HCT116 (cell line): ENCODE measurements around the gene PRKG2. TPM values are rescaled to one million over a fixed set of nuclear protein-coding genes. Genes with fewer than 3 reads are reported as not detected.

Source experiments
- ATAC-seq: fragments of 200-7000 bp; cut with Tn5 transposase; 2 replicates; pipeline ENCODE4 v1.9.1; 2020; ENCODE audit warnings: mild to moderate bottlenecking, moderate library complexity
- BruUV-seq: library from RNA; stranded (reverse); fragments of 400-500 nt; replicated peaks from 2 replicates; lab custom pipeline; 2021; lab: Mats Ljungman, UMichigan
- CTCF ChIA-PET: fragments of 300-600 bp; sonication (Branson Sonifier 250); formaldehyde crosslinking; loops from one replicate; lab custom pipeline; 2021; ENCODE audit warnings: antibody characterized with exemption; lab: Charles Lee
- POLR2A ChIA-PET: fragments of 300-600, 350-600 bp; sonication (Branson Sonifier 250); formaldehyde crosslinking; loops from one replicate; lab custom pipeline; 2021; ENCODE audit warnings: antibody characterized with exemption; lab: Charles Lee
- RAD21 ChIA-PET, 2 experiments: fragments of 300-600 bp; sonication (Branson Sonifier 250); formaldehyde crosslinking; loops; one replicate each; lab custom pipeline; 2023; ENCODE audit warnings: low total read pairs in 2 of 2; ENCODE audit not compliant: uncharacterized antibody in 2 of 2, unreplicated experiment in 2 of 2, low non-redundant PET in 1 of 2; lab: Charles Lee
- DNase-seq: peaks from one replicate; pipeline ENCODE4 v3.0.0-alpha.2; 2010; ENCODE audit warnings: low read depth, low spot score
- H2AFZ ChIP-seq: fragments of 200-600 bp; shearing (Covaris generic), sonication (generic); 2 replicates; pipeline ENCODE4 v1.6.1; 2017; ENCODE audit warnings: low read depth, mixed run types, mixed read lengths, antibody characterized with exemption, low read length; ENCODE audit not compliant: poor library complexity, severe bottlenecking
- H3K27ac ChIP-seq: 2 replicates; pipeline ENCODE4 v1.5.1; 2012; ENCODE audit warnings: low read depth, low read length
- H3K27me3 ChIP-seq: fragments of 200-600 bp; sonication (generic); 2 replicates; pipeline ENCODE4 v1.6.1; 2016; ENCODE audit warnings: mixed run types, low read length, mixed read lengths; ENCODE audit not compliant: insufficient read depth
- H3K36me3 ChIP-seq, 2 experiments: fragments of 200-500 bp in 1 of 2; fragments of 200-600 bp in 1 of 2; sonication (Bioruptor generic) in 1 of 2; sonication (generic) in 1 of 2; 2 replicates each; pipeline versions ENCODE4 v1.5.1 to v1.6.1; 2014 to 2016; ENCODE audit warnings: low read length in 2 of 2, inconsistent platforms in 1 of 2, mixed read lengths in 1 of 2, mixed run types in 1 of 2; ENCODE audit not compliant: insufficient read depth in 2 of 2, control insufficient read depth in 1 of 2
- H3K4me1 ChIP-seq, 2 experiments: fragments of 200-600 bp in 1 of 2; sonication (generic) in 1 of 2; 2 replicates each; pipeline versions ENCODE4 v1.5.1 to v1.6.1; 2012 to 2017; ENCODE audit warnings: low read length in 2 of 2, inconsistent platforms in 1 of 2, mild to moderate bottlenecking in 1 of 2, mixed read lengths in 1 of 2, mixed run types in 1 of 2, moderate library complexity in 1 of 2; ENCODE audit not compliant: insufficient read depth in 2 of 2, control insufficient read depth in 1 of 2
- H3K4me2 ChIP-seq: fragments of 200-600 bp; sonication (generic); 2 replicates; pipeline ENCODE4 v1.6.1; 2017; ENCODE audit warnings: mixed run types, low read length, mixed read lengths
- H3K4me3 ChIP-seq, 2 experiments: fragments of 200-600 bp in 1 of 2; sonication (generic) in 1 of 2; replicated peaks in 1 of 2; 2 replicates each; pipeline ENCODE4 v1.5.1; 2011 to 2016; ENCODE audit warnings: low read length in 2 of 2, control low read depth in 1 of 2, low read depth in 1 of 2, mild to moderate bottlenecking in 1 of 2, mixed read lengths in 1 of 2, mixed run types in 1 of 2
- H3K79me2 ChIP-seq: fragments of 200-600 bp; sonication (generic); 2 replicates; pipeline ENCODE4 v1.6.1; 2017; ENCODE audit warnings: mild to moderate bottlenecking, mixed run types, low read length, moderate library complexity, mixed read lengths; ENCODE audit not compliant: insufficient read depth
- H3K9ac ChIP-seq: fragments of 200-600 bp; sonication (generic); 2 replicates; pipeline ENCODE4 v1.6.1; 2016; ENCODE audit warnings: low read length, mixed read lengths
- H3K9me2 ChIP-seq: fragments of 200-600 bp; sonication (generic), shearing (Covaris generic); 2 replicates; pipeline ENCODE4 v1.6.1; 2017; ENCODE audit warnings: mixed run types, mild to moderate bottlenecking, moderate library complexity; ENCODE audit not compliant: insufficient read depth
- H3K9me3 ChIP-seq, 2 experiments: fragments of 200-500 bp in 1 of 2; fragments of 200-600 bp in 1 of 2; sonication (Bioruptor generic) in 1 of 2; sonication (generic) in 1 of 2; 2 replicates each; pipeline ENCODE4 v1.6.1; 2014 to 2017; ENCODE audit warnings: low read length in 2 of 2, mixed read lengths in 2 of 2, inconsistent platforms in 1 of 2, low read depth in 1 of 2, mild to moderate bottlenecking in 1 of 2, mixed run types in 1 of 2, moderate library complexity in 1 of 2; ENCODE audit not compliant: control insufficient read depth in 1 of 2, insufficient read depth in 1 of 2
- H4K20me1 ChIP-seq: fragments of 200-600 bp; sonication (generic), shearing (Covaris generic); 2 replicates; pipeline ENCODE4 v1.6.1; 2017; ENCODE audit warnings: mixed run types, mild to moderate bottlenecking, moderate library complexity; ENCODE audit not compliant: insufficient read depth
- CBX3 ChIP-seq: IDR thresholded peaks from 2 replicates; pipeline ENCODE4 v1.6.1; 2012; ENCODE audit warnings: low read depth
- CEBPB ChIP-seq: IDR thresholded peaks from 2 replicates; pipeline ENCODE4 v1.6.1; 2012; ENCODE audit warnings: low read depth
- ELF1 ChIP-seq: IDR thresholded peaks from 2 replicates; pipeline ENCODE4 v1.6.1; 2012; ENCODE audit warnings: low read depth, borderline replicate concordance
- POLR2A ChIP-seq: IDR thresholded peaks from 2 replicates; pipeline ENCODE4 v1.7.0; 2011; ENCODE audit warnings: borderline replicate concordance; ENCODE audit not compliant: insufficient read depth, insufficient read length; ENCODE audit errors: extremely low read depth
- POLR2AphosphoS5 ChIP-seq: IDR thresholded peaks from 2 replicates; pipeline ENCODE4 v1.6.1; 2011; ENCODE audit warnings: mild to moderate bottlenecking, low read depth, low read length, moderate library complexity
- RAD21 ChIP-seq: IDR thresholded peaks from 2 replicates; pipeline ENCODE4 v1.6.1; 2012; ENCODE audit warnings: low read depth, mild to moderate bottlenecking
- SIN3A ChIP-seq: IDR thresholded peaks from 2 replicates; pipeline ENCODE4 v1.6.1; 2012; ENCODE audit warnings: low read depth
- TCF7L2 ChIP-seq: IDR thresholded peaks from 2 replicates; pipeline ENCODE4 v1.7.0; 2011; ENCODE audit warnings: borderline replicate concordance, inconsistent platforms; ENCODE audit not compliant: insufficient read depth, insufficient read length; ENCODE audit errors: extremely low read depth
- ZFX ChIP-seq: fragments of 450-650 bp; IDR thresholded peaks from 2 replicates; pipeline ENCODE4 v1.6.1; 2017
- ZNF274 ChIP-seq: fragments of 200-500 bp; sonication (Bioruptor generic); IDR thresholded peaks from 2 replicates; pipeline ENCODE4 v1.6.1; 2014; ENCODE audit warnings: mild to moderate bottlenecking, low read depth, low read length, inconsistent platforms
- intact Hi-C: fragments of 100-400 bp; cut with micrococcal nuclease; formaldehyde crosslinking; loops from 2 replicates; pipeline ENCODE4 v1.10.0; 2022
- total RNA-seq: library from RNA; stranded (reverse); gene quantifications from one replicate; pipeline ENCODE4 v1.2.1, GENCODE V29; 2021; ENCODE audit not compliant: unreplicated experiment
- TF ChIP-seq, protein P1 (sequence below): IDR thresholded peaks from 2 replicates; pipeline ENCODE4 v1.6.1; 2012; ENCODE audit warnings: low read depth
- TF ChIP-seq, protein P2 (sequence below): IDR thresholded peaks from 2 replicates; pipeline ENCODE4 v1.6.1; 2012
- TF ChIP-seq, protein P3 (sequence below): IDR thresholded peaks from 2 replicates; pipeline ENCODE4 v1.6.1; 2011; ENCODE audit warnings: mild to moderate bottlenecking, low read length, moderate library complexity; ENCODE audit not compliant: insufficient replicate concordance; ENCODE audit errors: extremely low read depth
- TF ChIP-seq, protein P4 (sequence below), 3 experiments: fragments of 200-600 bp in 1 of 3; sonication (generic) in 1 of 3; IDR thresholded peaks in 2 of 3; conservative IDR thresholded peaks in 1 of 3; 2 replicates each; pipeline ENCODE4 v1.5.1; 2012 to 2017; ENCODE audit warnings: low read depth in 2 of 3, low read length in 2 of 3, antibody characterized with exemption in 1 of 3, borderline replicate concordance in 1 of 3, control low read depth in 1 of 3, mild to moderate bottlenecking in 1 of 3, mixed read lengths in 1 of 3, mixed run types in 1 of 3, moderate library complexity in 1 of 3; ENCODE audit not compliant: insufficient read depth in 1 of 3

PRKG2 gene
- total RNA-seq, 1 experiment from 2014 or later = 2.1 TPM

DNA sequence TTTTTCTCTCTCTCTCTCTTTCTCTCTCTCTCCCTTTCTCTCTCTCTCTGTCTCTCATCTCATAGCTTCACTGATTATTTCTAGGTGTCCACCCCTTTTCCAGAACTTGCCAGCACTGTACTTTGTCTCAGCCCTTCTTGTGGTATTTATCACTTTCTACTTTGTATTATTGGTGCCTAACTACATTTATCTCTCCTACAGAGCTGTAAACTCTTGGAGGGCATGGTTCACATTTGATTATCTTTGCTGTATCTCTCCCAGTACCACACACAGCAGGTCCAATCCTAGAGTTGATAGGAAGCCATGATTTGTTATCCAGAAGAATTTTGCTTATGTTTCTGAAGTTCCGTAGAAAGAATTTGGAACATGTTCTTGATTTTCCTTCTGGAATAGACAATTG lies 5.2 kb upstream of the PRKG2 start:
- ChIA-PET POLR2A (no interaction called here), RAD21 (no interaction called here), CTCF (no interaction called here)
- Histone ChIP-seq H2AFZ (no peak overlapping the region), H4K20me1 (no peaks in the 10 kb centered on the region), H3K36me3 (no peaks in the 10 kb centered on the region), H3K9ac (no peak overlapping the region), H3K4me2 (no peak overlapping the region), H3K4me1 (no peaks in the 10 kb centered on the region), H3K27ac (no peak overlapping the region), H3K79me2 (no peaks in the 10 kb centered on the region), H3K9me2 (no peaks in the 10 kb centered on the region), H3K9me3 (no peaks in the 10 kb centered on the region), H3K4me3 (no peak overlapping the region), H3K27me3 (no peaks in the 10 kb centered on the region)
- ATAC-seq (no peak), DNase-seq (no peak)
- TF ChIP-seq CBX3 (no peak), ZNF274 (no peak), TCF7L2 (no peak), ELF1 (no peak), SIN3A (no peak), ZFX (no peak), RAD21 (no peak), CEBPB (no peak), POLR2AphosphoS5 (no peak), POLR2A (no peak)
- TF ChIP-seq, protein P1, sequence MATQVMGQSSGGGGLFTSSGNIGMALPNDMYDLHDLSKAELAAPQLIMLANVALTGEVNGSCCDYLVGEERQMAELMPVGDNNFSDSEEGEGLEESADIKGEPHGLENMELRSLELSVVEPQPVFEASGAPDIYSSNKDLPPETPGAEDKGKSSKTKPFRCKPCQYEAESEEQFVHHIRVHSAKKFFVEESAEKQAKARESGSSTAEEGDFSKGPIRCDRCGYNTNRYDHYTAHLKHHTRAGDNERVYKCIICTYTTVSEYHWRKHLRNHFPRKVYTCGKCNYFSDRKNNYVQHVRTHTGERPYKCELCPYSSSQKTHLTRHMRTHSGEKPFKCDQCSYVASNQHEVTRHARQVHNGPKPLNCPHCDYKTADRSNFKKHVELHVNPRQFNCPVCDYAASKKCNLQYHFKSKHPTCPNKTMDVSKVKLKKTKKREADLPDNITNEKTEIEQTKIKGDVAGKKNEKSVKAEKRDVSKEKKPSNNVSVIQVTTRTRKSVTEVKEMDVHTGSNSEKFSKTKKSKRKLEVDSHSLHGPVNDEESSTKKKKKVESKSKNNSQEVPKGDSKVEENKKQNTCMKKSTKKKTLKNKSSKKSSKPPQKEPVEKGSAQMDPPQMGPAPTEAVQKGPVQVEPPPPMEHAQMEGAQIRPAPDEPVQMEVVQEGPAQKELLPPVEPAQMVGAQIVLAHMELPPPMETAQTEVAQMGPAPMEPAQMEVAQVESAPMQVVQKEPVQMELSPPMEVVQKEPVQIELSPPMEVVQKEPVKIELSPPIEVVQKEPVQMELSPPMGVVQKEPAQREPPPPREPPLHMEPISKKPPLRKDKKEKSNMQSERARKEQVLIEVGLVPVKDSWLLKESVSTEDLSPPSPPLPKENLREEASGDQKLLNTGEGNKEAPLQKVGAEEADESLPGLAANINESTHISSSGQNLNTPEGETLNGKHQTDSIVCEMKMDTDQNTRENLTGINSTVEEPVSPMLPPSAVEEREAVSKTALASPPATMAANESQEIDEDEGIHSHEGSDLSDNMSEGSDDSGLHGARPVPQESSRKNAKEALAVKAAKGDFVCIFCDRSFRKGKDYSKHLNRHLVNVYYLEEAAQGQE = no peak
- TF ChIP-seq, protein P2, sequence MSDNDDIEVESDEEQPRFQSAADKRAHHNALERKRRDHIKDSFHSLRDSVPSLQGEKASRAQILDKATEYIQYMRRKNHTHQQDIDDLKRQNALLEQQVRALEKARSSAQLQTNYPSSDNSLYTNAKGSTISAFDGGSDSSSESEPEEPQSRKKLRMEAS = no peak
- TF ChIP-seq, protein P3, sequence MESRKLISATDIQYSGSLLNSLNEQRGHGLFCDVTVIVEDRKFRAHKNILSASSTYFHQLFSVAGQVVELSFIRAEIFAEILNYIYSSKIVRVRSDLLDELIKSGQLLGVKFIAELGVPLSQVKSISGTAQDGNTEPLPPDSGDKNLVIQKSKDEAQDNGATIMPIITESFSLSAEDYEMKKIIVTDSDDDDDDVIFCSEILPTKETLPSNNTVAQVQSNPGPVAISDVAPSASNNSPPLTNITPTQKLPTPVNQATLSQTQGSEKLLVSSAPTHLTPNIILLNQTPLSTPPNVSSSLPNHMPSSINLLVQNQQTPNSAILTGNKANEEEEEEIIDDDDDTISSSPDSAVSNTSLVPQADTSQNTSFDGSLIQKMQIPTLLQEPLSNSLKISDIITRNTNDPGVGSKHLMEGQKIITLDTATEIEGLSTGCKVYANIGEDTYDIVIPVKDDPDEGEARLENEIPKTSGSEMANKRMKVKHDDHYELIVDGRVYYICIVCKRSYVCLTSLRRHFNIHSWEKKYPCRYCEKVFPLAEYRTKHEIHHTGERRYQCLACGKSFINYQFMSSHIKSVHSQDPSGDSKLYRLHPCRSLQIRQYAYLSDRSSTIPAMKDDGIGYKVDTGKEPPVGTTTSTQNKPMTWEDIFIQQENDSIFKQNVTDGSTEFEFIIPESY = no peak
- TF ChIP-seq, protein P4, sequence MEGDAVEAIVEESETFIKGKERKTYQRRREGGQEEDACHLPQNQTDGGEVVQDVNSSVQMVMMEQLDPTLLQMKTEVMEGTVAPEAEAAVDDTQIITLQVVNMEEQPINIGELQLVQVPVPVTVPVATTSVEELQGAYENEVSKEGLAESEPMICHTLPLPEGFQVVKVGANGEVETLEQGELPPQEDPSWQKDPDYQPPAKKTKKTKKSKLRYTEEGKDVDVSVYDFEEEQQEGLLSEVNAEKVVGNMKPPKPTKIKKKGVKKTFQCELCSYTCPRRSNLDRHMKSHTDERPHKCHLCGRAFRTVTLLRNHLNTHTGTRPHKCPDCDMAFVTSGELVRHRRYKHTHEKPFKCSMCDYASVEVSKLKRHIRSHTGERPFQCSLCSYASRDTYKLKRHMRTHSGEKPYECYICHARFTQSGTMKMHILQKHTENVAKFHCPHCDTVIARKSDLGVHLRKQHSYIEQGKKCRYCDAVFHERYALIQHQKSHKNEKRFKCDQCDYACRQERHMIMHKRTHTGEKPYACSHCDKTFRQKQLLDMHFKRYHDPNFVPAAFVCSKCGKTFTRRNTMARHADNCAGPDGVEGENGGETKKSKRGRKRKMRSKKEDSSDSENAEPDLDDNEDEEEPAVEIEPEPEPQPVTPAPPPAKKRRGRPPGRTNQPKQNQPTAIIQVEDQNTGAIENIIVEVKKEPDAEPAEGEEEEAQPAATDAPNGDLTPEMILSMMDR (IDR thresholded peaks at IDR 0.05 in 2 of 3, conservative IDR thresholded peaks at IDR 0.05 in 1 of 3; ENCODE audit: borderline replicate concordance in 1 of 3, insufficient read depth in 1 of 3, low read depth in 2 of 3, low read length in 2 of 3) = no peak
- BruUV-seq = no TSS peak
- intact Hi-C loops = no loop called here
